ENCODE results near the gene IRAK1. TPM values are rescaled to one million over a fixed set of nuclear protein-coding genes. Genes with fewer than 3 reads are reported as not detected.

The IRAK1 gene
- total and polyA plus RNA-seq, 10 of the 15 experiments (the other 5 are each of a cell fraction or from before 2014, with no cell fraction given): 4.2 to 136 (median 39.5) TPM

GRCh38 chrX:154040863-154041262, 21.2 kb upstream of the IRAK1 start (continued):
- no peak for TF ChIP-seq E2F4 (IDR thresholded peaks at IDR 0.05; ENCODE audit: low read depth, low read length)
- TF ChIP-seq MYC (IDR thresholded peaks at IDR 0.05; ENCODE audit: insufficient read depth, insufficient read length, insufficient replicate concordance, low read length, severe bottlenecking): no peak
- no peak for TF ChIP-seq ZBED1 (IDR thresholded peaks at IDR 0.05; ENCODE audit: borderline replicate concordance)
- no peak for TF ChIP-seq RAD51 (IDR thresholded peaks at IDR 0.05)
- no peak for TF ChIP-seq ZNF592 (IDR thresholded peaks at IDR 0.05)
- TF ChIP-seq CBFB (IDR thresholded peaks at IDR 0.05; ENCODE audit: low read depth): no peak
- TF ChIP-seq SMC3 (IDR thresholded peaks at IDR 0.05; ENCODE audit: borderline replicate concordance, low read length): no peak
- no peak for TF ChIP-seq CTCF (IDR thresholded peaks at IDR 0.05 in 2 of 3, conservative IDR thresholded peaks at IDR 0.05 in 1 of 3; ENCODE audit: control insufficient read depth in 2 of 3, extremely low read depth in 1 of 3, insufficient read depth in 1 of 3, low read depth in 3 of 3, low read length in 3 of 3)
- no peak for TF ChIP-seq ZNF24 (IDR thresholded peaks at IDR 0.05)
- TF ChIP-seq KAT2A (conservative IDR thresholded peaks at IDR 0.05; ENCODE audit: control insufficient read depth, low read depth, low read length): no peak
- no peak for TF ChIP-seq RAD21 (IDR thresholded peaks at IDR 0.05; ENCODE audit: insufficient read depth, low read depth, low read length)
- no peak for TF ChIP-seq BMI1 (IDR thresholded peaks at IDR 0.05; ENCODE audit: borderline replicate concordance)
- TF ChIP-seq ATF2 (IDR thresholded peaks at IDR 0.05; ENCODE audit: low read length): no peak
- no peak for TF ChIP-seq ESRRA (IDR thresholded peaks at IDR 0.05; ENCODE audit: low read length)
- no peak for TF ChIP-seq NFYA (IDR thresholded peaks at IDR 0.05; ENCODE audit: borderline replicate concordance, low read depth, low read length)
